ENCODE results near the gene HCFC1R1.

The HCFC1R1 gene

GRCh38 chr16:3020247-3020603, 3.5 kb downstream of the HCFC1R1 start, which contains the start of gene TNFRSF12A:
Gene TNFRSF12A (plus strand): TSS chr16:3020368. CDS start chr16:3020398, 30 bp downstream.
- DNase-seq (ENCODE audit: low spot score) = peak; percentile 76

- no peak for DNase-seq (ENCODE audit: low spot score)
These were observed 4.0 kb downstream of the HCFC1R1 start for GRCh38 chr16:3019594-3020246.

DNA sequence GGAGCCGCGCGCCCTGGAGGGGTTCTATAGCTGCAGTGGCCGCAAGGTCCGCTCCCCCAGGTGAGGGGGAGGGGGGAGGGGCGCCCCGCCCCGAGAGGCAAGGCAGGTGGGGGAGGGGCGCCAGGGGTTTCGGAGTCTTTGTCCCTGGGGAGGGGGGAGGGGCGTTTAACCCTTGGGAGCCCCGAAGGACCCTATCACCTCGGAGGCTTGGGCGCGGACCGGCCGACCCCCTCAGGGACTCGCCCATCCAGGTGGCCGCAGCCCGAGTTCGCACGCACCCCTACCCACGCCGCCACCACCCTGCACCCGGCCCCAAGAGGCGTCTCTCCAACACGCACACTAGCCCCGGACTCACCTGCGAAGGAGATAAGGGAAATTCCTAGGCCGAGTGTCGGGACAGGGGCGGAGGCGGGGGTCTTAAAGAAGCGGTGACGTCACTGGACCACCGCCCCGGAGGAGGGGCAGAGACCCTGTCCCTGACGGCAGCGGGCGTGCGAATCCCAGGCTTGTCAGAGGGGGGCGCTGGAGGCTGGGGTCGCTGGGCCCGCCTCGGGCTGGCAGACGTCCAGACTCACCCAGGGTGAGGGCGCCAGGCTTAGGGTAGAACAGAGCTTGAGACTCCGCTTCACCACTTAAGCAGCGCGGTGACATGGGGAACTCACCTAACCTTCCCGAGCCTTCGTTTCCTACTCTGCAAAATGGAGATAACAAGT, 5.8 kb downstream of the HCFC1R1 start, which contains the start of gene CLDN6:
TSS of gene CLDN6 (minus strand) at position 390 of the 713 bp plus-strand sequence. CDS start 2,162 bp downstream, outside the sequence.
- no peak for DNase-seq (ENCODE audit: low spot score)

GRCh38 chr16:3017344-3017743, 6.4 kb downstream of the HCFC1R1 start:
- DNase-seq (ENCODE audit: low spot score) = no peak

- no peak for DNase-seq (ENCODE audit: low spot score)
These were observed 7.7 kb downstream of the HCFC1R1 start for GRCh38 chr16:3015865-3016521.

DNA sequence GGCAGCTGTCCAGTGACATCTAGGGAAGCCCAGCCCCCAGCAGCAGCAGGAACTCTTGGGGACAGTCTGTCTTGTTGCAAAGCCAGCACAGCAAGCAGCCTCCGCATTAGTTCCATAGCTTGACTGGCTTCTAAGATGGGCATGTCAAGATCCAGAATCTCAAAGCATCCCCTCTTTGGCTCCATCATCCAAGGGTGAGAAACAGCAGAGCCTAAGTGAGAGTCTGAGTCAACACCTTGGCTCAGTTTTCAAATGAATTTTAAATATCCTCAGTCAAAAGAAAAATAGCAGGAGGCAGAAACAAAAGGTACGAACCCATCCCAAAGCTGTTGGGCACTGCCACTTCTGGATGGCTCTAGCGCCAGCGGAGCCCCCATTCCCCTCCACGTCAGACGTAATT, 8.8 kb downstream of the HCFC1R1 start:
- DNase-seq (ENCODE audit: low spot score) = no peak

DNA sequence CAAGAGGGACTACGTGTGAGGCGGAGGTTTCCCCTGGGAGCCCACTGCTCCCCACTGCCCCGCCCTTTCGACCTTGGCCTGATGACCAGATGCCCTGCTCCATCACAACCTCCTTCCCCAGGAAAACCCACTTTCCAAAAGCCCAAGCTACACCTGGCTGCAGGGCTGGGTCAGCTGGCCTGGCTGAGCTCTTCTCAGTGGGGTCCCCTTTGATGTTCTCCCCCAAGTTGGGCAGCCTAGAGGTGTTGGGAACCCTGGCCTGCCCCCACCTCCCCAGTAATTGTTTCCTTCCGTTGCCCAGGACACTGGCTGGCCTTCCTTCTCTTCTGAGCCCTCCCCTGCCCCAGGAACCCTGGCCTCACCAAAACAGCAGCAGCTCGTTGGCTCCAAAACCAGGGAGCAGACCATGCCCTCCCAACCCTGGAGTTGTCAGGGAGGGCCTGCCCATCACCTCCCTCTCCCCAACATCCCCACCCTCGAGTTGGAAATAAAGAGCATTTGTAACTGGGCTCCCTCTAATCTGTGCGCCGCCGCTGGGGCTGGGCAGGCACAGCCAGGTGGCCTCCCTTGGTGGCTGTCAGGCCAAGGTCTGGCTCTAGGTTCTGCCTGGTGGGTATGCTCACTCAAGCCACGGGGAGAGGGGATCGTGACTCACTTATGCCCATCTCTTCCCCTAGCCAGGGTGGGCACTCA, 9.6 kb downstream of the HCFC1R1 start:
- DNase-seq (ENCODE audit: low spot score) = no peak

- no peak for DNase-seq (ENCODE audit: low spot score)
These were observed 10.2 kb downstream of the HCFC1R1 start for GRCh38 chr16:3013491-3013951.

GRCh38 chr16:3012828-3013420, 10.8 kb downstream of the HCFC1R1 start, which contains the start of gene CLDN9:
Gene CLDN9 (plus strand): TSS chr16:3012923. CDS start chr16:3013363, 440 bp downstream.
- DNase-seq (ENCODE audit: low spot score) = no peak

- no peak for DNase-seq (ENCODE audit: low spot score)
These were observed 11.5 kb downstream of the HCFC1R1 start for GRCh38 chr16:3012246-3012645.

DNA sequence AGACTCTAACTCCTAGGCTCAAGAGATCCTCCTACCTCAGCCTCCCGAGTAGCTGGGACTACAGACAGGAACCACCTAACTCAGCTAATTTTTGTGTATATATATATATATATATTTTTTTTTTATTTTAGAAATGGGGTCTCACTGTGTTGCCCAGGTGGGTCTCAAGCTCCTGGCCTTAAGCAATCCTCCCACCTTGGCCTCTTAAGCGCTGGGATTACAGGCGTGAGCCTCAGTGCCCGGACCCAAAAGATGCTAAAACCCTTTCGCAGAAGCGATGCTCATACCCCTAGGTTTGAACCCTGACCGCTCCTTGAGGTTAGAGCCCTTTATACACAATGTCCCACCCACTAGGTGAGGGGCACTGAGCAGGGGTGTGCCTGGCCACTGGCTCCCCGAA, 13.2 kb downstream of the HCFC1R1 start:
- DNase-seq (ENCODE audit: low spot score) = no peak

GRCh38 chr16:3009568-3010390, 14.0 kb downstream of the HCFC1R1 start:
- no peak for DNase-seq (ENCODE audit: low spot score)

DNA sequence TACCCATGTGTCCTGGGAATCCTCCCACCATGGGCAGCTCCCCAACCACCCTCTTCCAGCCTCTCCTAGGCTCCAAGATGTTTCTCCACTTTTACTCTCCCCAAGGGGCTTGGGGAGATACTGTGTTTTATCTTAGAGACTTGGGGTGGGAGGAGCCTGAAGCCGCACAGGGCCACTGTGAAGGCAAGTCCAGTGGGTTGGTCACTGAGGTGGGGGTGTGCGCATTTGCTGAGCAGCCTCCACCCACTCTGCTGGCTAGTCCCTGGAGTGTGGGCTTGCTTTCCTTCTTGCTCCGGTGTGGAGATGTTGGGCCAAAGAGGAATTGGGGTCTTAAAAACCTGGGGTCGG, 15.1 kb downstream of the HCFC1R1 start:
- DNase-seq (ENCODE audit: low spot score) = no peak

DNA sequence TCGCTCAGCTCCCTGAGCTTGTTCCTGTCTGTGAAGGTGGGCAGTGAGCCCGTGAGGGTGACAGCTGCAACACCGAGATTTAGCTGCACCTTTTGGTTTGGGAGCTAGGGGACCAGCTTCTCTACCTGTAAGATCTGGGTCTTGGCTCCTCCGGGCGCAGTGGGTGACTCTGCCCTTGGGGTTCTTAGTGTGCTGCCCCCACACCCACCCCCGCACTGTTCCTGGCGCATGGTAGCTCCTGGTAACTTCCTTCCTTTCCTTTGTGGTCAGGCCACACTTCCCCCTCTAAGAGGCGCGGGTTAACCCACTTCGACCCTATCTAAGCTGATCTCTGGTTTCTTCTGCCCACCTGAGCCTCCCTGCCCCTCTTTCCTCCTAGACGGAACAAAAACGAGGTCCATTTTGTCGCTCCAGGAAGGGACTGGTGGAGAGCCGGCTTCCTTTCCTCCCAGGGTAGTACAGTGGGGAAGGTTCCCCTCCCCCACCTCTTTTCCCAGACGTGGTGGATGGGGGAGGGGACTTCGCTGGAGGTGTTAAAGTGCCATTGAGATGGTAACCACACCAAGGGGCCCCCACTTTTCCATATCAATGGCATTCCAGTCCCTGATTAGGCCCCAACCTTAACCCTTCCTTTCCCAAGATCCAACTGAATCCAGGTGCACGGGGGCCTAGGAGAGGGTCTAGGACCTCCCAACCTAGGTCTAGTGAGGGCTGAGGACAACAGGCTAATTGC, 15.6 kb downstream of the HCFC1R1 start:
- DNase-seq (ENCODE audit: low spot score) = no peak

- no peak for DNase-seq (ENCODE audit: low spot score)
These were observed 16.4 kb downstream of the HCFC1R1 start for GRCh38 chr16:3007059-3007956.

- no peak for DNase-seq (ENCODE audit: low spot score)
These were observed 18.9 kb downstream of the HCFC1R1 start for GRCh38 chr16:3004781-3005284.

DNA sequence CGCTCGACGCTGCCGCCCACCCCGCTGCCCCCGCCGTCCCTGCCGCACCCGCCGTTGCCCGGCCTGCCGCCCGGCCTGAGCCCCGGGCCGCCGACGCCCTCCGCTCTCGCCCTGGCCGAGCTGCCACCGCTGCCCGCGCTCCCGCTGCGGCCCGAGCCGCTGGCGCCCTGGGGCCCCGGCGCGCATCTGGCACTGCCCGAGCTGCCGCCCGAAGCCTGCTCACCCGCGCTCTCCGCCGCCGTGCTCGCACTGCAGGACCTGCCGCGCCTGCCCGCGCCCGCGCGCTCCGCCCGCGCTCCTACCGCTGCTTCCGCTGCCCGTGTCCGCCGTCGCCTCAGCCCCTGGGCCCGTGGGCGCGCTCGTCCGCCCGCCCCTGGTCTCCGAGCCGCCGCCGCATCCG, 19.4 kb downstream of the HCFC1R1 start:
- no peak for DNase-seq (ENCODE audit: low spot score)

DNA sequence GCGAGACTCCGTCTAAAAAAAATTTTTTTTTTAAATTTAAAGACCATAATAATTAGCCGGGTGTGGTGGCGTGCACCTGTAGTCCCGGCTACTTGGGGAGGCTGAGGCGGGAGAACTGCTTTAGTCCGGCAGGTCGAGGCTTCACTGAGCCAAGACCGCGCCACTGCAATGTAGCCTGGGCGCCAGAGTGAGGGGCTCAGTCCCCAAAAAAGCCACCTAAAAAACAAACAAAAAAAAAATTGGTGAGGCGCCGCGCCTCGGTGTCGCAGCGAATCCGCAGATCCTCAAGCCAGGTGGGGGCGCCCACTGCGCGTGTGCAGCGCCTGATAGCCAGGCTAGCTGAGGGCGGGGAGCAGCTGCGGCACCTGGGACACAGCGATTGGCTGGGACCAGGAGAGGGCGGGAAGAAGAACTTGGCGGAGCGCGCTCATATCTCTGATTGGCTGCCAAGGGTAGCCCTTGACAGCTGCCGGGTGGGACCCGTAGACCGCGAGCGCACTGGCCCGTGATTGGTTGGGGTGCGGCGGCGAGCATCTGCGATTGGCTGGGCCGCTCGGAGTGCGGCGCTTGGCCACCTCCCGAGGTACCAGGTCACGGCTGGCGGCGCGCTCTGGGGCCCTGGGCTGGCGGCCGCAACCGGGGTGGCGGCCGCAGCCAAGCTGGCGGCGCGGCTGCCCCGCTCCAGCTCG, 20.0 kb downstream of the HCFC1R1 start:
- peak; percentile 99 for DNase-seq (ENCODE audit: low spot score)

All from kidney capillary endothelial cell (primary cell).